ENCODE measurements around the gene LTO1.

Gene LTO1

GRCh38 chr11:69643646-69644045, 31.5 kb downstream of the LTO1 start:
- no peak overlapping the region for H3K27ac ChIP-seq
- no peak for TF ChIP-seq CTCF (IDR thresholded peaks at IDR 0.05)

GRCh38 chr11:69642913-69643632, 32.1 kb downstream of the LTO1 start:
- Histone ChIP-seq H3K27ac (no peak overlapping the region), H3K36me3 (no peaks in the 10 kb centered on the region), H3K9me3 (no peaks in the 10 kb centered on the region), H3K27me3 (peaks cover 78% of the 10 kb centered on the region), H3K4me3 (ENCODE audit: low read depth in 1 of 2, low read length in 1 of 2) (peak overlapping the region; percentile 61 to 75), H3K4me1 (ENCODE audit: control insufficient read depth in 1 of 2, insufficient read depth in 1 of 2, low read depth in 1 of 2, low read length in 1 of 2) (peaks cover 13 to 30% of the 10 kb centered on the region in 2 experiments)
- TF ChIP-seq CTCF (IDR thresholded peaks at IDR 0.05) = peak; percentile 70

More at GRCh38 chr11:69643646-69644045, 31.5 kb downstream of the LTO1 start:
- no peaks in the 10 kb centered on the region for H3K9me3 ChIP-seq
- H3K27me3 ChIP-seq = peaks cover 72% of the 10 kb centered on the region
- H3K4me1 ChIP-seq (ENCODE audit: control insufficient read depth in 1 of 2, insufficient read depth in 1 of 2, low read depth in 1 of 2, low read length in 1 of 2) = peaks cover 13 to 26% of the 10 kb centered on the region in 2 experiments
- peak overlapping the region; percentile 61 to 75 for H3K4me3 ChIP-seq (ENCODE audit: low read depth in 1 of 2, low read length in 1 of 2)
- H3K36me3 ChIP-seq = no peaks in the 10 kb centered on the region

- Histone ChIP-seq H3K27ac (no peak overlapping the region), H3K9me3 (no peaks in the 10 kb centered on the region), H3K36me3 (no peaks in the 10 kb centered on the region), H3K27me3 (peaks cover 83% of the 10 kb centered on the region), H3K4me1 (ENCODE audit: control insufficient read depth in 1 of 2, insufficient read depth in 1 of 2, low read depth in 1 of 2, low read length in 1 of 2) (peaks cover 13 to 35% of the 10 kb centered on the region in 2 experiments), H3K4me3 (ENCODE audit: low read depth in 1 of 2, low read length in 1 of 2) (peak overlapping the region; percentile 61 to 75)
- no peak for TF ChIP-seq CTCF (IDR thresholded peaks at IDR 0.05)
These were observed 32.6 kb downstream of the LTO1 start for GRCh38 chr11:69642549-69642912.

GRCh38 chr11:69641681-69642548, 33.2 kb downstream of the LTO1 start:
- H3K36me3 ChIP-seq = no peaks in the 10 kb centered on the region
- peaks cover 89% of the 10 kb centered on the region for H3K27me3 ChIP-seq
- H3K4me1 ChIP-seq (ENCODE audit: control insufficient read depth in 1 of 2, insufficient read depth in 1 of 2, low read depth in 1 of 2, low read length in 1 of 2) = peaks cover 13 to 41% of the 10 kb centered on the region in 2 experiments
- no peaks in the 10 kb centered on the region for H3K9me3 ChIP-seq
- TF ChIP-seq CTCF (IDR thresholded peaks at IDR 0.05) = no peak
- H3K4me3 ChIP-seq (ENCODE audit: low read depth in 1 of 2, low read length in 1 of 2) = peak overlapping the region; percentile 61 to 75
- no peak overlapping the region for H3K27ac ChIP-seq

- H3K27ac ChIP-seq = no peak within 1 kb of the TSS
- H3K27me3 ChIP-seq = peaks cover 98% of the 10 kb centered on the region
- TF ChIP-seq CTCF (IDR thresholded peaks at IDR 0.05) = no peak
- peaks cover 13 to 47% of the 10 kb centered on the region in 2 experiments for H3K4me1 ChIP-seq (ENCODE audit: control insufficient read depth in 1 of 2, insufficient read depth in 1 of 2, low read depth in 1 of 2, low read length in 1 of 2)
- no peaks in the 10 kb centered on the region for H3K9me3 ChIP-seq
- H3K36me3 ChIP-seq = no peaks in the 10 kb centered on the region
- H3K4me3 ChIP-seq (ENCODE audit: low read depth in 1 of 2, low read length in 1 of 2) = peak within 1 kb of the TSS; percentile 61 to 75
These were observed 34.1 kb downstream of the LTO1 start, which contains the start of gene CCND1 for GRCh38 chr11:69640995-69641581. CCND1 (plus strand) TSS chr11:69641156; CDS start chr11:69641314, 158 bp downstream.

Measured in neutrophil (primary cell).